ENCODE results near the gene FLNB.

DNA sequence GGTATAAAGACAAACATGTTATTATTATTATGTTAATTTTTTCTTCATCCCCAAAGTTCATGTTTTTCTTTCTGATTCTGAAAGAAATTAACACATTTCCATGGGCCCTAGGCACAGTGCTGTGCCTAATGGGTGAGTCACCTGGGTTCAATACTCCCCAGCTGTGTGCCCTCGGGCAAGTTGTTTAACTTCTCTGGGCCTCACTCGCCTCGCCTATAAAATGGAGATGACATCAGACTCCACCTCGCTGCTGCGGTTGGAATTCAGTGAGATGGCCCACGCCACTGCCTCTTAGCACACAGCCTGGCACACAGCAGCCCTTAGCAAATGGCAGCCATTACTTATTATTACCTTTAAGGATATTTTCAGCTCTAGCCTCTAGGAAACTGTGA is 179.9 kb downstream of the FLNB start:
- TF ChIP-seq, protein P1, sequence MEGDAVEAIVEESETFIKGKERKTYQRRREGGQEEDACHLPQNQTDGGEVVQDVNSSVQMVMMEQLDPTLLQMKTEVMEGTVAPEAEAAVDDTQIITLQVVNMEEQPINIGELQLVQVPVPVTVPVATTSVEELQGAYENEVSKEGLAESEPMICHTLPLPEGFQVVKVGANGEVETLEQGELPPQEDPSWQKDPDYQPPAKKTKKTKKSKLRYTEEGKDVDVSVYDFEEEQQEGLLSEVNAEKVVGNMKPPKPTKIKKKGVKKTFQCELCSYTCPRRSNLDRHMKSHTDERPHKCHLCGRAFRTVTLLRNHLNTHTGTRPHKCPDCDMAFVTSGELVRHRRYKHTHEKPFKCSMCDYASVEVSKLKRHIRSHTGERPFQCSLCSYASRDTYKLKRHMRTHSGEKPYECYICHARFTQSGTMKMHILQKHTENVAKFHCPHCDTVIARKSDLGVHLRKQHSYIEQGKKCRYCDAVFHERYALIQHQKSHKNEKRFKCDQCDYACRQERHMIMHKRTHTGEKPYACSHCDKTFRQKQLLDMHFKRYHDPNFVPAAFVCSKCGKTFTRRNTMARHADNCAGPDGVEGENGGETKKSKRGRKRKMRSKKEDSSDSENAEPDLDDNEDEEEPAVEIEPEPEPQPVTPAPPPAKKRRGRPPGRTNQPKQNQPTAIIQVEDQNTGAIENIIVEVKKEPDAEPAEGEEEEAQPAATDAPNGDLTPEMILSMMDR (IDR thresholded peaks at IDR 0.05; ENCODE audit: low read length), result no peak
- no peak for TF ChIP-seq EZH2 (IDR thresholded peaks at IDR 0.05; ENCODE audit: borderline replicate concordance, low read length)
